Measurements from ENCODE around the gene MID1. TPM values are rescaled to one million over a fixed set of nuclear protein-coding genes. Genes with fewer than 3 reads are reported as not detected.

MID1 gene
- polyA plus RNA-seq, 3 donors: 0.05 to 0.10 TPM; not detected in 1

- TF ChIP-seq, protein P1, sequence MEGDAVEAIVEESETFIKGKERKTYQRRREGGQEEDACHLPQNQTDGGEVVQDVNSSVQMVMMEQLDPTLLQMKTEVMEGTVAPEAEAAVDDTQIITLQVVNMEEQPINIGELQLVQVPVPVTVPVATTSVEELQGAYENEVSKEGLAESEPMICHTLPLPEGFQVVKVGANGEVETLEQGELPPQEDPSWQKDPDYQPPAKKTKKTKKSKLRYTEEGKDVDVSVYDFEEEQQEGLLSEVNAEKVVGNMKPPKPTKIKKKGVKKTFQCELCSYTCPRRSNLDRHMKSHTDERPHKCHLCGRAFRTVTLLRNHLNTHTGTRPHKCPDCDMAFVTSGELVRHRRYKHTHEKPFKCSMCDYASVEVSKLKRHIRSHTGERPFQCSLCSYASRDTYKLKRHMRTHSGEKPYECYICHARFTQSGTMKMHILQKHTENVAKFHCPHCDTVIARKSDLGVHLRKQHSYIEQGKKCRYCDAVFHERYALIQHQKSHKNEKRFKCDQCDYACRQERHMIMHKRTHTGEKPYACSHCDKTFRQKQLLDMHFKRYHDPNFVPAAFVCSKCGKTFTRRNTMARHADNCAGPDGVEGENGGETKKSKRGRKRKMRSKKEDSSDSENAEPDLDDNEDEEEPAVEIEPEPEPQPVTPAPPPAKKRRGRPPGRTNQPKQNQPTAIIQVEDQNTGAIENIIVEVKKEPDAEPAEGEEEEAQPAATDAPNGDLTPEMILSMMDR (IDR thresholded peaks at IDR 0.05): no peak
- intact Hi-C loops (cut with micrococcal nuclease): no loop called here
- Mint-ChIP-seq H3K36me3 (peaks cover 0 to 5% of the 10 kb centered on the region in 2 donors), H3K4me3 (no peak overlapping the region), H3K27ac (no peak overlapping the region), H3K4me1 (peaks cover 19% of the 10 kb centered on the region), H3K27me3 (ENCODE audit: low read depth in 3 of 3) (peaks cover 38 to 53% (median 52%) of the 10 kb centered on the region in 3 donors), H3K9me3 (peaks cover 0 to 8% (median 2%) of the 10 kb centered on the region in 7 donors)
- H3K27ac ChIP-seq (ENCODE audit: low read depth in 1 of 2, low read length in 2 of 2): no peak overlapping the region
- H3K4me2 ChIP-seq (replicated peaks; ENCODE audit: extremely low read depth, low read length, poor library complexity, severe bottlenecking): no peak overlapping the region
- H3K36me3 ChIP-seq (replicated peaks in 1 of 2; ENCODE audit: control insufficient read depth in 1 of 2, insufficient read depth in 2 of 2, low read length in 2 of 2): no peaks in the 10 kb centered on the region
- no CpG with 5 or more reads among the region's 3 CpGs for WGBS (ENCODE audit: insufficient coverage)
- no peak overlapping the region for H2AFZ ChIP-seq (ENCODE audit: insufficient read depth, low read depth, low read length, poor library complexity, severe bottlenecking)
- peaks cover 7 to 13% of the 10 kb centered on the region in 2 donors for H3K4me1 ChIP-seq (ENCODE audit: control insufficient read depth in 1 of 2, insufficient read depth in 2 of 2, low read length in 2 of 2)
- DNase-seq: no peak
- no peaks in the 10 kb centered on the region for H3K9me3 ChIP-seq (replicated peaks in 1 of 2; ENCODE audit: control insufficient read depth in 1 of 2, insufficient read depth in 1 of 2, low read length in 2 of 2)
- H4K20me1 ChIP-seq (ENCODE audit: insufficient read depth, low read length): no peaks in the 10 kb centered on the region
- peaks cover 46 to 51% of the 10 kb centered on the region in 2 donors for H3K27me3 ChIP-seq (ENCODE audit: control insufficient read depth in 2 of 2, insufficient read depth in 2 of 2, low read length in 2 of 2)
- no peaks in the 10 kb centered on the region for H3K79me2 ChIP-seq (ENCODE audit: insufficient read depth, low read length)
- H3K9ac ChIP-seq (ENCODE audit: insufficient read depth, low read length, poor library complexity, severe bottlenecking): no peak overlapping the region
- H3K4me3 ChIP-seq (replicated peaks in 1 of 3; ENCODE audit: low read depth in 2 of 3, low read length in 3 of 3): no peak overlapping the region
Measured at GRCh38 chrX:10622197-10622596, 1.8 kb upstream of the MID1 start.

DNA sequence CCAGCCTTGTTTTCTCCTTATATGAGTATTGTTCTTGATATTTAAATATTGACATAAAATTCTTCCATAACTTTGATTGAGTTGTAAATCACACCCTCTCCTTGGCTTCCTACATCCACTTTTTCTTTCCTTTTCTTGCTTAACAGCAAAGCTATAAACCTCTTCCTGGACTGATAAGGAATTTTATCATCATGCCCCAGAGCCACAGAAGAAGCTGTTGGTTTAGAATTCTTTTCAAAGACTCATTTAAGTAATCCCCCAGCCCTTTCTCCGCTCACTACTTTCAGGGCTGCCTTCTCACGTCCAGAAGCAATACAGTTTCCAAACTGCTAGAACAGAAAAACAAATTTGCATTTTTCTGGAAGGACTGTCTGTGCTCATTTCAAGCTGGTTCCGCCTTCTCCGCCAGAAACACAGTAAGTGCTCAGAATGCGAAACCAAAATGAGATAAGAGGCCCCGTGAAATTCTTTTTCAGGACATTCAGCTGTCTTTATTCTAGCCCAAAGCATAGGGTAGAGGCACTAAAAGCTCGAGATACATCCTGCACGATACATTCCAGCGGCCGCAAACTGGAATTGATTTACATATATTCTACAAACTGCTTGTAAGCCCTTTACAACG lies 849 bp downstream of the MID1 start:
- intact Hi-C loops (cut with micrococcal nuclease): loop anchor here (2.0 to 10.0 kb wide), 2 partner anchors 431 to 435 kb away; no protein-coding TSS in a partner anchor
- peaks cover 7 to 13% of the 10 kb centered on the region in 2 donors for H3K4me1 ChIP-seq (ENCODE audit: control insufficient read depth in 1 of 2, insufficient read depth in 2 of 2, low read length in 2 of 2)
- H3K4me3 ChIP-seq (replicated peaks in 1 of 3; ENCODE audit: low read depth in 2 of 3, low read length in 3 of 3): peak overlapping the region; percentile 10 to 60 (median 34)
- H3K27me3 Mint-ChIP-seq (ENCODE audit: low read depth in 3 of 3): peaks cover 38 to 57% (median 56%) of the 10 kb centered on the region in 3 donors
- H3K4me1 Mint-ChIP-seq: peaks cover 19% of the 10 kb centered on the region
- no peak overlapping the region for H2AFZ ChIP-seq (ENCODE audit: insufficient read depth, low read depth, low read length, poor library complexity, severe bottlenecking)
- H3K36me3 ChIP-seq (replicated peaks in 1 of 2; ENCODE audit: control insufficient read depth in 1 of 2, insufficient read depth in 2 of 2, low read length in 2 of 2): no peaks in the 10 kb centered on the region
- peak overlapping the region; percentile 71 for H3K4me2 ChIP-seq (replicated peaks; ENCODE audit: extremely low read depth, low read length, poor library complexity, severe bottlenecking)
- H3K27ac Mint-ChIP-seq: no peak overlapping the region
- peaks cover 0 to 8% (median 2%) of the 10 kb centered on the region in 7 donors for H3K9me3 Mint-ChIP-seq
- 0% methylated on average over 3 of the region's 11 CpGs for WGBS (ENCODE audit: insufficient coverage)
- TF ChIP-seq, protein P1 (IDR thresholded peaks at IDR 0.05): no peak
- no peaks in the 10 kb centered on the region for H3K79me2 ChIP-seq (ENCODE audit: insufficient read depth, low read length)
- H3K9me3 ChIP-seq (replicated peaks in 1 of 2; ENCODE audit: control insufficient read depth in 1 of 2, insufficient read depth in 1 of 2, low read length in 2 of 2): no peaks in the 10 kb centered on the region
- no peaks in the 10 kb centered on the region for H4K20me1 ChIP-seq (ENCODE audit: insufficient read depth, low read length)
- H3K9ac ChIP-seq (ENCODE audit: insufficient read depth, low read length, poor library complexity, severe bottlenecking): no peak overlapping the region
- H3K27ac ChIP-seq (ENCODE audit: low read depth in 1 of 2, low read length in 2 of 2): no peak overlapping the region
- peak overlapping the region; percentile 72 to 94 for H3K4me3 Mint-ChIP-seq
- H3K36me3 Mint-ChIP-seq: peaks cover 0 to 5% of the 10 kb centered on the region in 2 donors
- no peak for DNase-seq
- peaks cover 57 to 67% of the 10 kb centered on the region in 2 donors for H3K27me3 ChIP-seq (ENCODE audit: control insufficient read depth in 2 of 2, insufficient read depth in 2 of 2, low read length in 2 of 2)
